Body of pancreas (tissue), 4 donors: ENCODE results near the gene GRID1. TPM values are rescaled to one million over a fixed set of nuclear protein-coding genes. Genes with fewer than 3 reads are reported as not detected.
A peak's percentile ranks its signal among the peaks of the same experiment; 100 is the strongest.

ENCODE experiments used
- ATAC-seq: fragments of 150-250 bp; one replicate; pipeline ENCODE4 v1.9.1; 2016
- DNase-seq, 4 donors: peaks; one replicate each; pipeline ENCODE4 v3.0.0-alpha.2; 2019
- H3K27ac ChIP-seq, 4 donors: fragments of 200-600 bp; sonication (generic); 1 replicate in 3 of 4; 2 replicates in 1 of 4; pipeline versions ENCODE4 v1.5.1 to v1.6.1; 2016 to 2019; ENCODE audit warnings: mild to moderate bottlenecking in 1 of 4, mixed read lengths in 1 of 4, moderate library complexity in 1 of 4
- H3K27me3 ChIP-seq, 2 donors: fragments of 200-600 bp; sonication (generic); one replicate each; pipeline ENCODE4 v1.6.0; 2016; ENCODE audit warnings: mild to moderate bottlenecking in 1 of 2
- H3K36me3 ChIP-seq, 2 donors: fragments of 200-600 bp; sonication (generic); replicated peaks in 1 of 2; 2 replicates each; pipeline ENCODE4 v1.5.1; 2016; ENCODE audit warnings: low read depth in 2 of 2; ENCODE audit not compliant: insufficient read depth in 1 of 2
- H3K4me1 ChIP-seq: fragments of 200-600 bp; sonication (generic); one replicate; pipeline ENCODE4 v1.6.0; 2016
- H3K4me3 ChIP-seq, 2 donors: fragments of 200-600 bp; sonication (generic); 1 replicate in 1 of 2; 2 replicates in 1 of 2; pipeline ENCODE4 v1.5.1; 2016 to 2019
- H3K9me3 ChIP-seq, 3 donors: fragments of 200-600 bp; sonication (generic); 1 replicate in 2 of 3; 2 replicates in 1 of 3; pipeline ENCODE4 v1.5.1; 2016
- POLR2A ChIP-seq, 3 donors: fragments of 450-650 bp; IDR thresholded peaks; one replicate each; pipeline ENCODE4 v1.6.1; 2016; ENCODE audit warnings: antibody characterized with exemption in 3 of 3, mild to moderate bottlenecking in 2 of 3
- WGBS, 2 donors: methylation state at CpG; one replicate each; pipeline ENCODE4 v1.1.5; 2017; 5-methylcytosine and 5-hydroxymethylcytosine counted together
- intact Hi-C: fragments of 100-400 bp; cut with DNase I; formaldehyde crosslinking; loops from one replicate; pipeline ENCODE4 v1.15.1; 2023
- total RNA-seq, 2 donors: library from RNA; depleted of rRNA; stranded (reverse); fragments of >200 nt; gene quantifications; one replicate each; pipeline ENCODE4 v1.1.0, GENCODE V29; 2016
- TF ChIP-seq, protein P1 (sequence below), 7 experiments: fragments of 450-650 bp in 4 of 7; fragments of 200-600 bp in 3 of 7; sonication (generic) in 3 of 7; IDR thresholded peaks; one replicate each; pipeline ENCODE4 v1.5.1; 2016 to 2019; ENCODE audit warnings: antibody characterized with exemption in 7 of 7

GRID1 gene
- total RNA-seq, 2 donors from 2014 or later, result 1.0 to 1.6 TPM

DNA sequence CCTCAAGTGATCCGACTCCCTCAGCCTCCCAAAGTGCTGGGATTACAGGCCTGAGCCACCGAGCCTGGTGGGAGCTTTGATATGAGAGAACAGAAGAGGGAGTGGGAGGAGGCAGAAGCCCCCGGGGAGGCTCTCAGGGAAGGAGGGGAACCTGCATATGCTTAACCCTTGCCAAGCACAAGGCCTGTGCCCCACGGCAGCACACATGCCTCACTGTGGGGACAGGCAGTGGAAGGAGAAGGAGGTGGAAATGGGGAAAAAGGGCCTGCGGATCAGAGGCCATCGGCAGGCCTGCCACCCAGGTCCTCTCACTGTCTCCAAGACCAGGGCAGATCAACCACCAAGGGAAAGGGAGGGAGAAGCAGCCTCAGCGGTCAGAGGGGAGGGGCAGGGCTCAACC lies 7.2 kb upstream of the GRID1 start:
- H3K9me3 ChIP-seq, result no peaks in the 10 kb centered on the region
- no peaks in the 10 kb centered on the region for H3K27me3 ChIP-seq
- no peaks in the 10 kb centered on the region for H3K36me3 ChIP-seq
- H3K4me3 ChIP-seq, result no peak overlapping the region
- no peak overlapping the region for H3K27ac ChIP-seq
- peak in 2 of 4 donors; percentile 5 to 6 for DNase-seq
- 80 to 87% methylated on average over 7 of the region's 7 CpGs for WGBS, 2 donors
- no peak for ATAC-seq
- TF ChIP-seq POLR2A (IDR thresholded peaks at IDR 0.05), result no peak
- TF ChIP-seq, protein P1, sequence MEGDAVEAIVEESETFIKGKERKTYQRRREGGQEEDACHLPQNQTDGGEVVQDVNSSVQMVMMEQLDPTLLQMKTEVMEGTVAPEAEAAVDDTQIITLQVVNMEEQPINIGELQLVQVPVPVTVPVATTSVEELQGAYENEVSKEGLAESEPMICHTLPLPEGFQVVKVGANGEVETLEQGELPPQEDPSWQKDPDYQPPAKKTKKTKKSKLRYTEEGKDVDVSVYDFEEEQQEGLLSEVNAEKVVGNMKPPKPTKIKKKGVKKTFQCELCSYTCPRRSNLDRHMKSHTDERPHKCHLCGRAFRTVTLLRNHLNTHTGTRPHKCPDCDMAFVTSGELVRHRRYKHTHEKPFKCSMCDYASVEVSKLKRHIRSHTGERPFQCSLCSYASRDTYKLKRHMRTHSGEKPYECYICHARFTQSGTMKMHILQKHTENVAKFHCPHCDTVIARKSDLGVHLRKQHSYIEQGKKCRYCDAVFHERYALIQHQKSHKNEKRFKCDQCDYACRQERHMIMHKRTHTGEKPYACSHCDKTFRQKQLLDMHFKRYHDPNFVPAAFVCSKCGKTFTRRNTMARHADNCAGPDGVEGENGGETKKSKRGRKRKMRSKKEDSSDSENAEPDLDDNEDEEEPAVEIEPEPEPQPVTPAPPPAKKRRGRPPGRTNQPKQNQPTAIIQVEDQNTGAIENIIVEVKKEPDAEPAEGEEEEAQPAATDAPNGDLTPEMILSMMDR (IDR thresholded peaks at IDR 0.05), result no peak
- intact Hi-C loops, result loop anchor here (5.0 kb wide), 1 partner anchor 382 kb away; no protein-coding TSS in a partner anchor
- H3K4me1 ChIP-seq, result peaks cover 7% of the 10 kb centered on the region

DNA sequence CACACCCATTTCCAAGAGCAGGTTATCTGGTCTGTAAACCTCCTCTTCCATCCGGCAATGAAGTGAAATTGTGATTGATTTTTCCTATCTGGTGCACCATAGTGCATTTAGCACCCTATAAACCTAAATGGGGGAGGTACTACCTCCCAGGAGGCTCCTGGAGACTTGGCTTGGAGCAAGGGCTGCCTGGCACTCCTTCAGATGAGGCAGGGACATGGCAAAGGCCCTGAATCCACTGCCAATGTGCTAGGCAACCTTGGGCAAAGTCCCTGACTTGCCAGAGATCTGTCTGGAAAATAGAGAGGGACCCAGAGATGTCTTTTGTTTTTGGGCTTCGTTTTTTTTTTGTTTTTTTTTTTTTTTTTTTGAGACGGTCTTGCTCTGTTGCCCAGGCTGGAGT lies 6.7 kb upstream of the GRID1 start:
- H3K4me1 ChIP-seq, result peaks cover 7% of the 10 kb centered on the region
- no peak overlapping the region for H3K27ac ChIP-seq
- no peak for TF ChIP-seq POLR2A (IDR thresholded peaks at IDR 0.05)
- TF ChIP-seq, protein P1 (IDR thresholded peaks at IDR 0.05), result no peak
- peak in 2 of 4 donors; percentile 6 to 9 for DNase-seq
- no peak overlapping the region for H3K4me3 ChIP-seq
- ATAC-seq, result no peak
- 61 to 75% methylated on average over 3 of the region's 3 CpGs for WGBS, 2 donors
- no peaks in the 10 kb centered on the region for H3K36me3 ChIP-seq
- H3K9me3 ChIP-seq, result no peaks in the 10 kb centered on the region
- H3K27me3 ChIP-seq, result no peaks in the 10 kb centered on the region
- intact Hi-C loops, result loop anchor here (5.0 kb wide), 1 partner anchor 381 kb away; no protein-coding TSS in a partner anchor

DNA sequence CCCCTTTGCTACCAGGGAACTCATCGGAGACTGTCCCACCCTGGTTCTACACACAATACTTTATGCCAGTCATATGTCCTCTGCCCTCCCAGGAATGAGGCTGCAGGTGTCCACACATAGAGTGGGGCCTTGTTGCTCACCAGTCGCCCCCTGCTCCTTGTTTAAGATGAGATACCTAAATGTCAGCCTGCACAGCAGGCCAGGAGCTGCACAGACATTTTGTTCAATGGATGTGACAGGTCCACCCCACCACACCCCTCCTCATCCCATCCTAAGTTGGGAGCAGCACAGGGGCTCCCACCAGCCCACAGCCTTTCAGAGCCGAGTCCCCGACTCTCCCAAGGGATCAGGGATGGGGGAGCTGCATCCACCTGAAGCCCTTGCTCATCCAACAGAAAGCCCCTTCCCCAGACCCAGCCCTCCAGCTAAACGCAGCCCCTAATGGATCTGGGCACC lies 6.2 kb upstream of the GRID1 start:
- 69 to 78% methylated on average over 5 of the region's 5 CpGs for WGBS, 2 donors

DNA sequence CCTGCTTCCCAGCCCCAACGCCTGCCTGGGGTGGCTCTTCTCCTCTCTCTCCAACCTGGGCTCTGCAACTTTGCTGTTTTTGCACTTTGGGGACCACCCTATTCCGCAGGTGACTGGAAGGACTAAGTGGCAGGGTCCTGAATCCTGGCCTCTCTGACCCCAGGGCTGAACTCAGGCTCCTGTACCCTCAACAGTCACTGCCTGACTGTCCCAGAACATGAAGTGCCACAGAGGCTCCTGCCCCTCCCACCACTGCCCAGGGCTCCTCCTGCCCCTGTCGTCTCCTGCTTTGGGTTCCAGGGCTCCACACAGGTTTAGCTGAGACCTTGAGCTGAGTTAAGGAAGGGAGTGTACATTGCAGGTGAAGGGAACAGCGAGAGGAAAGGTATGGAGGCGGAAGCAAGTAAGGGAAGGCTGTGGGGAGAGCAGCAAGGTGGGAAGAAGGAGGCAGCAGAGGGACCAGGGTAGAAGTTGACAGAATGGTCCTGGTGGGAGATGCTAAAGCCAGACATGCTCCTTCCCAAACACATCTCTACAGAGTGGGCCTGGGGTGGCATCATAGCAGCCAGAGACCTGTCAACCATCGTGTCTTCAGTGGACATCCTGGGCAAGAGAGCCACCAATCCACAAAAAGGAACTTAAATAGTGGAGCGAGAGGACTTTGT lies 5.7 kb upstream of the GRID1 start:
- H3K4me3 ChIP-seq, result no peak overlapping the region
- TF ChIP-seq POLR2A (IDR thresholded peaks at IDR 0.05), result no peak
- TF ChIP-seq, protein P1 (IDR thresholded peaks at IDR 0.05), result no peak
- no peaks in the 10 kb centered on the region for H3K27me3 ChIP-seq
- no peak for ATAC-seq
- no peaks in the 10 kb centered on the region for H3K36me3 ChIP-seq
- H3K9me3 ChIP-seq, result no peaks in the 10 kb centered on the region
- no peak overlapping the region for H3K27ac ChIP-seq
- peaks cover 10% of the 10 kb centered on the region for H3K4me1 ChIP-seq
- intact Hi-C loops, result loop anchor here (5.0 kb wide), 1 partner anchor 380 kb away; no protein-coding TSS in a partner anchor
- DNase-seq, result peak in 1 of 4 donors; percentile 2
- 54 to 59% methylated on average over 7 of the region's 7 CpGs for WGBS, 2 donors

More for the DNA sequence above, 6.2 kb upstream of the GRID1 start:
- no peaks in the 10 kb centered on the region for H3K27me3 ChIP-seq
- no peak overlapping the region for H3K4me3 ChIP-seq
- H3K27ac ChIP-seq, result no peak overlapping the region
- no peaks in the 10 kb centered on the region for H3K9me3 ChIP-seq
- intact Hi-C loops, result loop anchor here (5.0 kb wide), 1 partner anchor 381 kb away; no protein-coding TSS in a partner anchor
- ATAC-seq (no peak), DNase-seq (peak in 2 of 4 donors; percentile 6 to 7)
- TF ChIP-seq, protein P1 (IDR thresholded peaks at IDR 0.05), result no peak
- no peak for TF ChIP-seq POLR2A (IDR thresholded peaks at IDR 0.05)
- H3K36me3 ChIP-seq, result no peaks in the 10 kb centered on the region
- H3K4me1 ChIP-seq, result peaks cover 7% of the 10 kb centered on the region
